Fibroblast of mammary gland (primary cell): ENCODE measurements around the gene NAT16.
A peak's percentile ranks its signal among the peaks of the same experiment; 100 is the strongest.
"Not testable (repeated sequence)": the region's sequence is repeated elsewhere in the genome, so short reads cannot be mapped to it uniquely, and the experiment has no call there.

Source experiments
- DNase-seq: peaks from one replicate; pipeline ENCODE4 v3.0.0-alpha.2; 2010; ENCODE audit warnings: low read depth
- H3K4me3 ChIP-seq: 2 replicates; pipeline ENCODE4 v1.5.1; 2011; ENCODE audit warnings: low read depth, mild to moderate bottlenecking, low read length, moderate library complexity; ENCODE audit not compliant: control insufficient read depth
- TF ChIP-seq, protein P1 (sequence below): conservative IDR thresholded peaks from 2 replicates; pipeline ENCODE4 v1.5.1; 2011; ENCODE audit warnings: low read depth, low read length, inconsistent platforms; ENCODE audit not compliant: control insufficient read depth, insufficient read depth

NAT16 gene

DNA sequence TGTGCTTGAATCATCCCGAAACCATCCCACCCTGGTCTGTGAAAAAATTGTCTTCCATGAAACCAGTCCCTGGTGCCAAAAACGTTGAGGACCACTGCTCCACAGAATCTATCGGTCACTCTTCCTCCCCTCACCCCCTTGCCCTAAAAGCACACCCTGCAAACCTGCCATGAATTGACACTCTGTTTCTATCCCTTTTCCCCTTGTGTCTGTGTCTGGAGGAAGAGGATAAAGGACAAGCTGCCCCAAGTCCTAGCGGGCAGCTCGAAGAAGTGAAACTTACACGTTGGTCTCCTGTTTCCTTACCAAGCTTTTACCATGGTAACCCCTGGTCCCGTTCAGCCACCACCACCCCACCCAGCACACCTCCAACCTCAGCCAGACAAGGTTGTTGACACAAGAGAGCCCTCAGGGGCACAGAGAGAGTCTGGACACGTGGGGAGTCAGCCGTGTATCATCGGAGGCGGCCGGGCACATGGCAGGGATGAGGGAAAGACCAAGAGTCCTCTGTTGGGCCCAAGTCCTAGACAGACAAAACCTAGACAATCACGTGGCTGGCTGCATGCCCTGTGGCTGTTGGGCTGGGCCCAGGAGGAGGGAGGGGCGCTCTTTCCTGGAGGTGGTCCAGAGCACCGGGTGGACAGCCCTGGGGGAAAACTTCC, 54.0 kb downstream of the NAT16 start:
- peak; percentile 85 for DNase-seq
- peak overlapping the region; percentile 99 for H3K4me3 ChIP-seq
- TF ChIP-seq, protein P1, sequence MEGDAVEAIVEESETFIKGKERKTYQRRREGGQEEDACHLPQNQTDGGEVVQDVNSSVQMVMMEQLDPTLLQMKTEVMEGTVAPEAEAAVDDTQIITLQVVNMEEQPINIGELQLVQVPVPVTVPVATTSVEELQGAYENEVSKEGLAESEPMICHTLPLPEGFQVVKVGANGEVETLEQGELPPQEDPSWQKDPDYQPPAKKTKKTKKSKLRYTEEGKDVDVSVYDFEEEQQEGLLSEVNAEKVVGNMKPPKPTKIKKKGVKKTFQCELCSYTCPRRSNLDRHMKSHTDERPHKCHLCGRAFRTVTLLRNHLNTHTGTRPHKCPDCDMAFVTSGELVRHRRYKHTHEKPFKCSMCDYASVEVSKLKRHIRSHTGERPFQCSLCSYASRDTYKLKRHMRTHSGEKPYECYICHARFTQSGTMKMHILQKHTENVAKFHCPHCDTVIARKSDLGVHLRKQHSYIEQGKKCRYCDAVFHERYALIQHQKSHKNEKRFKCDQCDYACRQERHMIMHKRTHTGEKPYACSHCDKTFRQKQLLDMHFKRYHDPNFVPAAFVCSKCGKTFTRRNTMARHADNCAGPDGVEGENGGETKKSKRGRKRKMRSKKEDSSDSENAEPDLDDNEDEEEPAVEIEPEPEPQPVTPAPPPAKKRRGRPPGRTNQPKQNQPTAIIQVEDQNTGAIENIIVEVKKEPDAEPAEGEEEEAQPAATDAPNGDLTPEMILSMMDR = no peak

DNA sequence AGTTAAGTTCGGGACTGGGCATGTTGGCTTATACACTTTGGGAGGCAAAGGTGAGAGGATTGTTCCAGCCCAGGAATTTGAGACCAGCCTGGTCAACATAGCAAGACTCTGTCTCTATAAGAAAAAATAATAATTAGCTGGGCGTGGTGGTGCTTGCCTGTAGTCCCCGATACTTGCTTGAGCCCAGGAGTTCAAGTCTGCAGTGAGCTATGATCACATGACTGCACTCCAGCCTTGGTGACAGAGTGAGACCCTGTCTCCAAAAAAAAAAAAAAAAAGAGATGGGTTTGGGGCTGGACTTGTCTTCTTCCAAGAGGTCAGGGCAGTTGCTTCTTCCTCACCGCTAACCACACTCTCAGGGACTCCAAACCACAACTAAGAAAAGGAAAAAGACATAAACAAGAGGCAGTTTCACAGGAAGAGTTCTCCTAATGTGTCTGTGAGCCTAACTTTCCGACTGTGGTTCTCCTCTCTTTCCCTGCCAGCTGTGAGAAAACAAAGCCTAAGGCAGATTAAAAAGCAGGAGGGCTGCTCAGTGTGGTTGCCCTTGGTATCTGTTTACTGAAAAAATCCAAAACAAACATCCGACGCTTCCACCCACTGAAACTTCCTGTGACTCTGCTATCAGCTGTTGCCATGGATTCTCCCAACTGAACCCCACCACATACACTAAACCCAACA, 55.6 kb downstream of the NAT16 start:
- no peak overlapping the region for H3K4me3 ChIP-seq
- TF ChIP-seq, protein P1 = no peak
- peak; percentile 80 for DNase-seq

DNA sequence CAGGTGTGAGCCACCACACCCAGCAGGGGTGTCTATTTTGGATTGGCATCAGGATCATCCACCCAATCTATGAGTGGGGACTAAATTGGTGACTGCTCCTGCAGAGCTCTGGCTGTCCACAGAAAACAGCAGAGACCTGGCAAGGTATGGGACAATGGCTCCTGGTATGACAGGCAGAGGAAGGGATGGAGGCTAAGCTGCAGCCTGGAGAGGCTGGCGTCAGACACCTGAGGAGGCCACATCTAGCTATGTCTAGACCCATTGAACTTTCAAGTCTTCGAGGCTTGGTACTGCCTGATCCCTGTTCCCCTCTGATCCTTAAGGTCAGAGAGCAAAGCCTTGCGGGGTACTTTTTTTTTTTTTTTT, 56.4 kb downstream of the NAT16 start:
- TF ChIP-seq, protein P1 = no peak
- DNase-seq = no peak

DNA sequence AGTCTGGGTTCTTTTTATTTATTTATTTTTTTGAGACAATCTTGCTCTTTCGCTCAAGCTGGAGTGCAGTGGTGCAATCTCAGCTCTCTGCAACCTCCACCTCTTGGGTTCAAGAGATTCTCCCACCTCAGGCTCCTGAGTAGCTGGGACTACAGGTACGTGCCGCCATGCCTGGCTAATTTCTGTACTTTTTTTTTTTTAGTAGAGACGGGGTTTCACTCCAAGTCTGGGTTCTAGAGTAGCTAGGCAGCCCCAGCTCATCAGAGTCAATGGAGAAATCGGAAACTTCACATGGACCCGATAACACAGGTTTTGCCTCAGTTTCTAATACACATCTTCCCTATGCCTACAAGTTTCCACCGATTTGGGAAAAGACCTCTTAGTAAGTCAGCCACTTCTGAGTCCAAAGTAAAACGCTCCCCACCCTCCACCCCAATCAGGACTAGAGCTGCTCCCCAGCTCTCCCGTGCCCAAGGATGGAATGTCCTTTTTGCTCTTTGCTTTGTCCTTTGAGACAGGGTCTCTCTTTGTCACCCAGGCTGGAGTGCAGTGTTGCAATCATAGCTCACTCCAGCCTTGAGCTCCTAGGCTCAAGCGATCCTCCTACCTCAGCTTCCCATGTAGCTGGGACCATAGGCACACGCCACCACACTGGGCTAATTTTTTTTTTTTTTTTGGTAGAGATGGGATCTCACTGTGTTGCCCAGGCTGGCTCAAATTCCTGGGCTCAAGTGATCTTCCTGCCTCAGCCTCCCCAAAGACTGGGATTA, 57.0 kb downstream of the NAT16 start:
- TF ChIP-seq, protein P1 = no peak
- DNase-seq = no peak
- H3K4me3 ChIP-seq = no peak overlapping the region

More for the DNA sequence above, 56.4 kb downstream of the NAT16 start:
- no peak overlapping the region for H3K4me3 ChIP-seq

DNA sequence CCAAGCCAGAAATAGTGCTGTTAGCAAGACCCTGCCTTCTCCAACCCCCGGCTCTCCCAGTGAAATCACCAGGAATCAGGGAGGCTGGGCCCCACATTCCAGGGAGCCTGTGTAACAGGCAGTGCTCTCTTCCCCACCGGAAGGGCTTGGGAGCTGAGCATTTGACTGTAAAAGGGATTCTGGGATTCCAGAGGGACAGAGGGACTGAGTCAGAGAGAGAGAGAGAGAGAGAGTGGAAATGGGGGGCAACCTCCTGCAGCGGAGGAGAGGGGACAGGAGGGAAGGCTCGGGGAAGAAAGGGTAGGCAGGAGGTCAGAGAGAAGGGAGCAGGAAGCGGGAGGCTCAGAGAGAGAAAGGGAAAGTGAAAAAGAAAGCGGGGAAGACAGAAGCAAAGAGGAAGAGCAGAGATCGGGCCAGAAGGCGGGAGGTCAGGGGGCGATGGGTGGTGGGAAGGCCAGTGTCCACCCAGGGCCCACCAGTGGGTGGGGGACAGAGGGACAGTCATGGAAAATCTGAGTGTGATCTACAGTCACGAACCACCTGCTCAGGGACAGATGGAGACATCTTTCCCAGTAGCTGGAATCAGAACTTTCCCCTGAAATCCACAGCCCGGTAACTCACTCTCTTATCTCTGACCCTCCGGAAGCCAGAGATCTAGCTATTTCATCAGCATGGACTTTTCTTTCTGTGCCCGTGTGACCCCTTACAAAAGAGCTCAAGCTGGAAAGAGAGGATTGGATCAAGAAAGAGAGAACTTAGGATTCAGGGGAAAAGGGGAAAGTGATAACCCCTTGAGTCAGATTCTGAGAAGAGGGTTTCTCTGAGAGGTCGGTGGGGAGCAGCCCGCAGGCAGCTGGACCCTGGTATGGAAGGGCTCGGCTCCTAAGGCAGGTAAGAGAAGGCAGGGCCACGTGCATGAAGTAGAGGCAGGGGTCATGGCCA, 57.8 kb downstream of the NAT16 start:
- DNase-seq = peak; percentile 98

DNA sequence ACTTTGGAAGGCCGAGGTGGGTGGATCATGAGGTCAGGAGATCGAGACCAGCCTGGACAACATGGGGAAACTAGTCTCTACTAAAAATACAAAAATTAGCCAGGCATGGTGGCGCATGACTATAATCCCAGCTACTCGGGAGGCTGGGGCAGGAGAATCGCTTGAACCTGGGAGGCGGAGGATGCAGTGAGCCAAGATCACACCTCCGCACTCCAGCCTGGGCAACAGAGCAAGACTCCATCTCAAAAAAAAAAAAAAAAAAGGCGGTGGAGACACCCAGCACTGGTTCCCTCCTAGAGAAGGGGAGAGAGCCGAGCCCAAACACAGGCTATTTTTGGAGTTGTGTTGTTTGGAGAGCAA, 58.5 kb downstream of the NAT16 start:
- not testable (repeated sequence) for H3K4me3 ChIP-seq, DNase-seq

More for the DNA sequence above, 57.8 kb downstream of the NAT16 start:
- TF ChIP-seq, protein P1 = no peak
- H3K4me3 ChIP-seq = peak overlapping the region; percentile 33
